Urothelium cell line (cell line): ENCODE data around the gene C17orf50.
A peak's percentile ranks its signal among the peaks of the same experiment; 100 is the strongest.
"Not testable (repeated sequence)": the region's sequence is repeated elsewhere in the genome, so short reads cannot be mapped to it uniquely, and the experiment has no call there.

Experiments used
- DNase-seq: peaks from one replicate; pipeline ENCODE4 v3.0.0; 2011; ENCODE audit warnings: low spot score, mixed read lengths
- FAIRE-seq: peaks from 2 replicates; lab custom pipeline; 2011; peaks lifted over from hg19 to GRCh38; lab: Jason Lieb, UNC

The C17orf50 gene

DNA sequence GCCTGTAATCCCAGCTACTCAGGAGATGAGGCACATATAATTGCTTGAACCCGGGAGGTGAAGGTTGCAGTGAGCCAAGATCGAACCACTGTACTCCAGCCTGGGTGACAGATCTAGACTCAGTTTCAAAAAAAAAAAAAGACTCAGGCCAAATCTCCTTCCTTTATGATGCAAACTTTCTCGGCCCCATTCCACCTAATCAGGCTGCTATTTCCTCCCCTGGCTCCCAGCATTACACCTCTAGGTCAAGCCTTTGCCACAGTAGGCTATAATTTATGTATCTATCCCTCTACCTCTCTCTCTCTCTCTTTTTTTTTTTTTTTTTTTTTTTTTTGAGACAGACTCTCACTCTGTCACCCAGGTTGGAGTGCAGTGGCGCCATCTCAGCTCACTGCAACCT is 9.1 kb upstream of the C17orf50 start:
- FAIRE-seq, DNase-seq: not testable (repeated sequence)

DNA sequence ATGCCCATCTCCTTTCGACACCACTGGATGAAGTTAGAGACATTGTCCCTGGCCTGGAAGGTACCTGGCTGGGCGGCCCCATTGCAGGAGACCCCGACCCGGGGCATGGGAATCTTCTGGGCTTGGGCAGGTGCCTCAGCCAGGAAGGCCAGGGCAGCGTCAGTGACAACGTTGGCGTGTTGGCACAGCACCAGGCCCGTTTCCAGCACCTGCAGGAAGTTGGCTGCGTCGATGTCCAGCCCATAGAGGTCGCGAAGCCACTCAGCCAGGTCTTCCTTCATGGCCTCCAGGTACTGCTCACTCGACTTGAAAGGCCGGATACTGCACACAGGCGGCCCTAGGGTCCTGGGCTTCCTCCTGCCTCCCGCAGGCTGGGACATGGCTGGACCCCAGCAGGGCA is 8.2 kb upstream of the C17orf50 start:
- no peak for DNase-seq
- no peak for FAIRE-seq

DNA sequence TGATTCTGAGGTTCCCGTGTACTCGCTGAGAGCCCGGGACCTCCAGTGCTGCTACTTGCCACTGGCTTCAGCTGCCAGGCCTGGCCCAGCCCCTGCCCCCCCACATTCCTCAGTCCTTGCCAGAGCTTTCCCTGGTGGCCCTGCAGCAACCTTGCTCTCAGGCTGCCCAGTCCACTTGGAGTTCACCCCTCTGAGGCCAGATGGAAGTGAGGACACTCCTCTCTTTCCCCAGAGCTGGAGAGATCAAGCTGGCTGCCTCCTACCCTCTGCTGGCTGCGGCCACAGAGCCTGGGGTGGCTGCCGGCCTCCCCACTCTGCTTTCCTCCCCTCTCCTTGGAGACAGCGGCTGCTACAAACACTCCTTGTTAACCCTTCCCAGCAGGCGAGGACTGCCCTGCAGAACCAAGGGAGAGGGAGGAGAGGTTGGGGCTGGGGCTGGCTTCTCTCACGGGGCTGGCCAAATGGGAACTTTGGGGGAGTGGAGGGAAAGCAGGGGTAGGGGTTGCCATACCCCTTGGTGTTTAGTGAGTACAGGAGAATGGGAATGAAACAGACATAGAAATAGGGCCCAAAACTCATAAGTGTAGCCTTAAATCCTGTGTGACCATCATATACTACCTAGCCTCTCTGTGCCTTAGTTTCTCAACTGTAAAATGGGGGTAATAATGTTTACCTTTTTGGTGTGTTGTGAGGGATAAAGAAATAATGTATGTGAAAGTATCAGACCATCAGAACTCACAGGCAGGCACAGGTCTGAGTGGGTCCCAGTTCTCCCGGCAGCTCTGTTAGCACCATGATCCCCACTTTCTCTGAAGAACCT is 7.5 kb upstream of the C17orf50 start, which contains the start of gene GAS2L2:
Gene GAS2L2, minus strand, starts transcription at position 295 of the 820 bp plus-strand sequence. CDS start 389 bp downstream, outside the sequence.
- DNase-seq = no peak
- FAIRE-seq = no peak

DNA sequence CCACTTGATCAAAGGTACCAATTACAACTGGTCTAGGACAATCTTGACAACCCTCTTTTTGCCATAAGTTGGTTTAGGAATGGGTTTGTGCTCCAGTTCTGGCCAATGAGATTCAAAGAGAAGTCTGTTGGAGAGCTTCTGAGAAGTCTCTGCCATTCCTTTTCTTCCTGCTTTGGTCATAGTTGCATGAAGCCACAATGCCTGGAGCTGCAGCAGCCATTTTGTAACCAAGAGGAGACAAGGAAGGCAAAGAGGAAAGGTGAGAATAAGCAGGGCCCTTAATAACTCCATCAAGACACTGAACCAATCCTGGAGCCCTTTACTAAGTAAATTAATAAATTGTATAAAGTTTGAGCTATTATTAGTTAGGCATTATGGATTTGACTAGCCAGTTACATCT is 3.4 kb upstream of the C17orf50 start:
- FAIRE-seq (no peak), DNase-seq (no peak)

DNA sequence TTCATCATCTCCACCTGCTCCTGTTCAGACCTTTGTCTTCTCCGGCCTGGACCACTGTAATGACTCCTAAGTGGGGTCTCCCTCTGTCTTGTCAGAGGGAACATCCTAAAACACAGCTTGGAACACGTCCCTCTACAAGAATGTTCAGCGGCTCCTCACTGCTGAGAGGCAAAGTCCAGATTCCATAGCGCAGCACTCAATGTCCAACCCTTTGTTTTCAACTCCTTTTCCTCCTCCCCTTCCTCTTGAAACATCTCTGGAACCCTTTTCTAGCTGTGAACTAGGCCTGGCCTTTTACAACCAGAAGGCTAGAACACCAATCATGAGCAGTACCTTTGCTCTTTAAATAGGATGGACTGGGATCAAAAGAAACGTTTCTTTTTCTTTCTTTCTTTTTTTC is 914 bp downstream of the C17orf50 start:
- DNase-seq = no peak
- no peak for FAIRE-seq

DNA sequence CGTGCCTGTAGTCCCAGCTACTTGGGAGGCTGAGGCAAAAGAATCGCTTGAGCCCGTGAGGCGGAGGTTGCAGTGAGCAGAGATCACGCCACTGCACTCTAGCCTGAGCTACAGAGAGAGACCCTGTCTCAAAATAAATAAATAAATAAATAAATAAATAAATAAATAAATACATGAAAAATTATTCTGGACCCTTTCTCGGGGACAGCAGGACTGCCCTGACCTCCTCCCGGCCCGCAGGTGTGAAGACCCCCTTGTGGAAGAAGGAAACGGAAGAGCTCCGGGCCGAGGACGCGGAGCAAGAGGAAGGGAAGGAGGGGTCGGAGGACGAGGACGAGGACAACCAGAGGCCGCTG is 3.1 kb downstream of the C17orf50 start:
- no peak for DNase-seq
- FAIRE-seq = no peak

- no peak for FAIRE-seq
- peak; percentile 96 for DNase-seq
Measured at GRCh38 chr17:35764123-35764991, 3.7 kb downstream of the C17orf50 start.

DNA sequence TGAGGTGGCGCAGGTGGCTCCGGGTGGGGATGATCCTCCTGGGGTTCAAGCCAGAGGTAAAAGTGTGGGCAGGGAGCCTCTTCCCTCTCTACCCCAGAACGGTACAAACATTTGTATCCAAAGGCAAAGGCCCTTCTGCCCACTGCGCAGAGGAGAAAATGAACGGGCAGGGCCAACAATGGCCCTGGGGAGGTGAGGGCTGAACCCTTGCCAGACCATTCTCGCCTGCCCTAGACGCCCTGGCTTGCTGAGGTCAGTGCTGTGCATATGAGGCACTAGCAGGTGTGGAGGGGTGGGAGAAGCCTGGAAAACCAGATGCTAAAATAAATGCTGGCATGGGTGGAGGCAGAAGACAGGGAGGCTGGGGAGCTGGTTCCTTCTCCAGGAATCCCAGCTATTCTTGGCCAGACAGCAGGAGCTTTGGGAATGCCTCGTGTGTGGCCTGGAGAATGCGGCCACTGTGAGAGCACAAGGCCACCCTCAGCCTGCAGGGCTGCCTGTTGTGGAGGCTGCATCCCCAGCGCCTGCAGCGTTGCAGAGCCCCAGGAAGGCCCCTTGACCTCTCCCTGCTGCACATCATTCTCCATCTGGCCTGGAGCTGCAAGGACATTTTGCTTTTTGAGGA is 4.5 kb downstream of the C17orf50 start:
- no peak for FAIRE-seq

DNA sequence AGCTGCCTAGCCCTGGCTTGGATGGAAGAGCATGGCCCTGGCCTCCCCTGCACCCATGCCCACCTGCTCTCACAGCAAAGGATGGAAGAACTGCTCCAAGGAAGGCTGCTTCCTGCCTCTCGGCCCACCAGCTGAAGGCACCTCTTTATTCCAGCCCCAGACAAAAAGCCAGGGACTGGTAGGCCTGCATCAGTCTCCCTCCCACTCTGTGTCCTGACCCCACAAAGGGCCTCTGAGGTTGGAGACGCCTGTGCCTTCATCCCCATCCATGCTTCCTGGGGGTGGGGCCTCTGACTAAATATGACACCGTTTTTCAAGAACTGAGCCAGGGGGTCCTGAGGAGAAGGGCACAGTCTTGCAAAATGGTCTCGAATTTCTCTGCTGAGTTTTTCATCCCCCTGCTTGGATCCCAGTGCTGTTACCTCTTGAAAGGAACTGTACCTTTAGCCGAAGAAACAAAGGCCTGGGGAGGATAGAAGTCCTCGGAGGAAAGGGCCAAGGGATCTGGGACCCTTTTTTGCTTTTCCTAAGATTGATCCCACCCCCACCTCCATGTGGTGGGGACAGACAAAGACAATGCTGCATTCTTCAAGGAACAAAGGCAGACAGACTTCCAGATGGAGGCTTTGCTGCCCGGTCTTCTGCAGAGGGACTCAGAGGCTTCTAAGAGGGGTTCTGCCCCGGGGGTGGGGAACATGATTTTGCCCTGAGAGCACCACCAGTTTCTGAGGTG is 5.2 kb downstream of the C17orf50 start:
- DNase-seq (no peak), FAIRE-seq (no peak)

More for the DNA sequence above, 4.5 kb downstream of the C17orf50 start:
- DNase-seq = no peak

GRCh38 chr17:35766489-35766877 is 5.8 kb downstream of the C17orf50 start:
- FAIRE-seq = no peak
- DNase-seq = no peak

GRCh38 chr17:35766903-35767510 is 6.3 kb downstream of the C17orf50 start:
- DNase-seq (no peak), FAIRE-seq (no peak)

DNA sequence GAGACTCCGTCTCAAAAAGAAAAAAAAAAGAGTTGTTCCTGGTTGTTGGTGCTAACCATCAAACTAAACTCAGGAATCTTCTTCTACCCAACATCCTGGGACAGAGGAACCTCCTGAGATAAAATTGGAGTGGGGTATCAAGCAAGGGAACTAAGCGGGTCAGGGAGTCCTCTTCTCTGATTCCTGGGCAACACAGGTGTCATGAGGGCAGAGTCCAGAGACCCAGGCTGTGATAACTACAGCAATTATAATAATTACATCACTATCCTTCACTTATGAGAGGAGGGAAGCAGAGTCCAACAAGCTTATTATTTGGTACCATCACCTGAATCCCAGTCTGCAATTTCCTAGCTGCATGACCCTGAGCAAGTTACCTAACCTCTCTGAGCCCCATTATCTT is 8.1 kb downstream of the C17orf50 start:
- FAIRE-seq = no peak
- no peak for DNase-seq

DNA sequence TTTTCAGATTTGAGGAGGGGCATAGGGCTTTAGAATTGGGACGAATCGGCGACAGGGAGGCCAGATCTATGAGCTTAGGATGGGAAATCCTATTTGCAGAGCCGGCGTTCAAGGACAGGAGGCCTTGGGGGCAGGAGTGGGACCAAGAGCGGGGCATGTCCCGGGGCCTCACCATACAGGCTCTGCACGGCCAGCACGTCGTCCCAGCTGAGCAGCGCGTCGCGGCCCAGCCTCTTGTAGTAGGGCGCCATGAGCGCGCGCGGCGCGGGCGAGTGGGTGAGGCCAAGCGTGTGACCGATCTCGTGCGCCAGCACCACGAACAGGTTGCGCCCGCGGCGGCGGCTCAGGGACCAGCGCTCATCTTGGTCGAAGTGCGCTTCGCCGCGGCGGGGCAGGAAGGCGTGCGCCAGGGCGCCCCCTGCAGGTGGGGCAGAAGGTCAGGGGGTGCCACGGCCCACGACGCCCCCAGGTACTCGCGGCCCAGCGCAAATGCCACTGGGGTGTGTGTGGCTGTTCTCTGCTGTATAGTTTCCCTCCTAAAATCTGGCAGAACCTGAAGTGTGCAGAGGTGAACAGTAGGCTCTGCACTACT is 9.3 kb downstream of the C17orf50 start:
- no peak for FAIRE-seq
- no peak for DNase-seq

DNA sequence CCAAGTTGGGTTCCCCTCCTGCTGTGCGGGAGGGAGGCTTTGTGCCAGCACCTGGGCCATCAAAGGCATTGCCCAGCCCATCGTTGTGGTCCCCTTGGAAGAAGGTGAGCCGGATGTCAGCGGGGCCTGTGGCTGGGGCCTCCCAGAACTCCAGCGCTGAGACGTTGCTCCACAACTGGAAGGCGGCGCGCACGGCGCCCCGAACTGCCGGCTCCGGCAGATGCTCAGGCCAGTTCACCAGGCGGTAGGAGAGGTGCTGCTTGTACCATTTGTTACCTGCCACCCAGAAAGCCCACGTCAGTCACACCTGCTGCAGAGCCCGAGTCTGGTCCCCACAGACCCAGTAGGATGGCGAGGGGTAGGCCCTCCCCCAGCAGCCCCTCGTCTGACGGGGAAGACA is 12.4 kb downstream of the C17orf50 start:
- no peak for DNase-seq
- FAIRE-seq = no peak

GRCh38 chr17:35773679-35774425 is 13.2 kb downstream of the C17orf50 start:
- FAIRE-seq = no peak
- no peak for DNase-seq

- no peak for DNase-seq
- no peak for FAIRE-seq
Measured at GRCh38 chr17:35774499-35774898, 13.8 kb downstream of the C17orf50 start.

DNA sequence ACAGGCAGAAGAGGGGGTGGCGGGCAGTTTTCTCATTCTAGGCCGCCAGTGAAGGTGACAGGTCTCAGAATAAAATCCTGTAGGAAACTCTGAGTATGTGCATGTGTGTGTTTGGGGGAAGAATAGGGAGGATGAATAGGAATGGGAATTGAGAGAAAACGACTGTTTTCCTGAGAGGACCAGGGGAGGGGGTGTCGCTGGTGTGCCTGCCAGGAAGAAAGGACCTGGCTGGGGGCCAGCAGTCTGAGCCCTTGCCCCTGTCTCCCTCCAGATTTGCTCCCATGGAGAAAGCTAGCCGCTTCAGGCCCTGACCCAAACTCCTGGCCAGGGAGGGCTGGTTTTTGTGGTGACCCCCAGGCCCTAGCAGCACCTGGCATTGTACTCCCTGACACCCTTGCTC is 14.4 kb downstream of the C17orf50 start:
- FAIRE-seq = no peak
- DNase-seq = no peak

DNA sequence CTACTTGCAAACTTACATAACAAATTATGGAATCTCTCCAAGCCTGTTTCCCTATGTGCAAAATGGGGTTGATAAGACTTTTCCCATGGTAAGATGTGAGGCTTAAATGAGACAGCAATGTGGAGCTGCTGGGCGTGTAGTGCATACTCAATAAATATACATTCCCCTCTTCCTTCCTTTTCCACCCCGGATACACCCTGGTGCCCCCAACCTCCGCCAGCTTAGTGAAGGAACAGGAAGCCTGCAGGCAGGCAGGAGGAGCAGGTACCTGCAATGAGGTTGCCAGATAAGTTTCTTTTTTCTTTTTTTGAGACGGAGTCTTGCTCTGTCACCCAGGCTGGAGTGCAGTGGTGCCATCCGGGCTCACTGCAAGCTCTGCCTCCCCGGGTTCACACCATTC is 14.9 kb downstream of the C17orf50 start:
- DNase-seq (no peak), FAIRE-seq (no peak)

- no peak for FAIRE-seq
- no peak for DNase-seq
Measured at GRCh38 chr17:35778641-35779196, 18.0 kb downstream of the C17orf50 start.
